ENCODE measurements around the gene ATP11A.

The ATP11A gene

DNA sequence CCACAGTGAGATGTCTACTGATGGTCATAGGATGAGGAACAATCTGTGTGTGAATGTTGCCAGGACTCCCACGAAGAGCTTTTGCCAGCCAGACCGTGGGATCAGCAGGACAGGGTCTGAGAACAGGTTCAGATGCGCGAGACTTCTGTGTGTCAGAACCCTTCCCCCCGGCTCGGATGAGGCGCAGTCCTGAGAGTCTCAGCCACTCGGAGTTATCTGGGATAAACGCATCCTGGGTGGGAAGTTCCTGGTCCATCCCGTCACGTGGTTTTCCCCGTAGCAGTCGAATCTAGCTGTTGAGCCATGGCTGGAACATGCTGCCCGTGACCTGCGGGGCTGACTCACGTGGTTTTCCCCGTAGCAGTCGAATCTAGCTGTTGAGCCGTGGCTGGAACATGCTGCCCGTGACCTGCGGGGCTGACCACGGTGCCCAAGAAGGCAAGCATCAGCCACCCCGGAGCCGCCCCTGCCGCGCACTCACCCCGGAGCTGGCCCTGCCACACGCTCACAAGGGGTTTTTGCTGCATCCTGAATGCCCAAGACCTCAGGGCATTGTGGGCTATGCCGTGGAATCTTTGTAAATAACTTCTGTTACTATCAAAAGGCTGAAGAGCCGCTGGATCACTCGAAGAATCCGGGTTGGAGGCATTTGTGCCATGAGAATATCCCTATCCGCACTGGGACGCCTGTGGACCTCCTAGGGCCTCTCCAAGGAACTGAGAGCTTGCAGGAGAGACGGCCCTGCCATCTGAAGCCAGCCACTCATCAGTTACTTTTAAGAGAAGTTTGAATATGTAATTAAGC, 148.4 kb downstream of the ATP11A start:
- TF ChIP-seq, protein P1, sequence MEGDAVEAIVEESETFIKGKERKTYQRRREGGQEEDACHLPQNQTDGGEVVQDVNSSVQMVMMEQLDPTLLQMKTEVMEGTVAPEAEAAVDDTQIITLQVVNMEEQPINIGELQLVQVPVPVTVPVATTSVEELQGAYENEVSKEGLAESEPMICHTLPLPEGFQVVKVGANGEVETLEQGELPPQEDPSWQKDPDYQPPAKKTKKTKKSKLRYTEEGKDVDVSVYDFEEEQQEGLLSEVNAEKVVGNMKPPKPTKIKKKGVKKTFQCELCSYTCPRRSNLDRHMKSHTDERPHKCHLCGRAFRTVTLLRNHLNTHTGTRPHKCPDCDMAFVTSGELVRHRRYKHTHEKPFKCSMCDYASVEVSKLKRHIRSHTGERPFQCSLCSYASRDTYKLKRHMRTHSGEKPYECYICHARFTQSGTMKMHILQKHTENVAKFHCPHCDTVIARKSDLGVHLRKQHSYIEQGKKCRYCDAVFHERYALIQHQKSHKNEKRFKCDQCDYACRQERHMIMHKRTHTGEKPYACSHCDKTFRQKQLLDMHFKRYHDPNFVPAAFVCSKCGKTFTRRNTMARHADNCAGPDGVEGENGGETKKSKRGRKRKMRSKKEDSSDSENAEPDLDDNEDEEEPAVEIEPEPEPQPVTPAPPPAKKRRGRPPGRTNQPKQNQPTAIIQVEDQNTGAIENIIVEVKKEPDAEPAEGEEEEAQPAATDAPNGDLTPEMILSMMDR (IDR thresholded peaks at IDR 0.05): no peak

DNA sequence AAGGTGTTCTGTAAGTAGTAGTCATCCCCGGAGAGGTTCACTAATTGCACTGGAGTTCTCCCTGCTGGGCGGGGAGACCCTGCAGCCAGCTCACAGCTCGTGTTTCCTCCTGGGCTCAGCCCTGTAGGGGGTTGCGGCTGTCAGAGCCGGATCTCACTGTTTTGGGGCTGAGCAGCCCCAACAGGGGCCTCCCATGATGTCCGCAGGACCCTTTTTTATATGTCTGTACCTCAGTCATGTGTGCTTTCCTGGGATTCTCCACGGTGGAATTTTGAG, 148.9 kb downstream of the ATP11A start:
- TF ChIP-seq, protein P1 (IDR thresholded peaks at IDR 0.05): no peak

DNA sequence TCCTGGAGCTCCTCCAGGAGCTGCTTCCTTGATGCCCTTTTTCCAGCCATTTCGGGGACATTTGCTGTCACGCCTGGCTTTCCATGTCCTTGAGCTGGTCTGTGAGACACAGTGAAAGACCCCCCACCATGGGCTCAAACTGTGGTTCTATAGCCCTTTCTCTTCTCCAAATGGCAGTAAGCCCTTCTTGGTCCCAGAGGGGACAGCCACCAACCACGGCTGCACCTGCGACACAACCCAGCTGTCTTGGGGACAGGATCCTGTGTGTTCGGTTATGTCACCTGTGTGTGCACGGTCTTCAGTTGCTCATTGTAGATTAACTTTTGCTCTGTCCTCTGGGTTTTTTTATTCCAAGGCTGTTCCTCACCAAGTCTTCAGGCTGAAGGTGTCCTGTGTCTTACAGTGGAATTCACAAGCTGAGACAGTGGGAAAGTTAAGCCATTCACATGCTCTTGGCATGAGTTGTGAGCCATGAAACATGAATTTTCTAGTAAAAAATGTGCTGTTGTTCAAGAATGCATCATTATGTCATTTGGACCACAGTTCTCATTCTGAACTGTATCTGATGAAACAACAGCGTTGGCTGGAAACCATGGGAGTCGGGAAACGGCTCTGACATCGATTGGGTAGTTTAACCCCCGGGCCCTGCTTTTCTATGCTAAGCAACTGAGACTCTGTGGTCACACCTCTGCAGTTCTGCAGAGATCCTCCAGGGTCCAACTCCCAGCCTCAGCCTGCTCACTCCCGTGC, 149.7 kb downstream of the ATP11A start:
- TF ChIP-seq, protein P1 (IDR thresholded peaks at IDR 0.05): no peak

DNA sequence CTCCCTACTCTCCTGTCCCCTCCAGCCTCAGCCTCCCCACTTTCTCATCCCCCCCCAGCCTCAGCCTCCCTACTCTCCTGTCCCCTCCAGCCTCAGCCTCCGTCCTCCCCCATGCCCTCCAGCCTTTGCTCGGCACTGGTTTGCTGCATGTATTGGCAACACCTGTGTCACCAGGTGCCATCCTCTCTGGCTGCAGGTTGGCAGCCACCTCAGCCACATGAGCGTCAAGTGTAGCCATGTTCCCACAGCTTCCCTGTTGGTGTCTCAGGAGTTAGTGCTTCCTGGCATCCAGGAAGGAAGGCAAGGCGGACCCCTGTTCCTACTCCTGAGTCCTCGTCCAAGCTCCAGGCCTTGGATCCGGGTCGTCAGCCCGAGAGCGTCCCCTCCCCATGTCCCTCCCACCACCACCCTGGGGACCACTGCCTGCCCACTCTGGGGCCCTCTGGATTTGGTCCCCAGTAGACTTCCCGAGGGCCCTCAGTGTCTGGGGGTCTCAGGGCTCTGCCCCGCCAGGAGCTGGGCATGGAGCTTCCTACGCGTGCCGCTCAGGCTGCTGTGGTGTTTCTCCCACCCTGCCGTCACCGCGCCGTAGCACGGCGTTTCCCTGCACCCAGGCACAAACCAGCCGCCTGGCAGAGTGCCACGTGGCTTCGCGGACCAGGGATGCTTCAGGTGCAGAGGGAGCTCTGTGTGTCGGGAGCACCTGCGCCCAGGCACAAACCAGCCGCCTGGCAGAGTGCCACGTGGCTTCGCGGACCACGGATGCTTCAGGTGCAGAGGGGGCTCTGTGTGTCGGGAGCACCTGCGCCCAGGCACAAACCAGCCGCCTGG, 150.8 kb downstream of the ATP11A start:
- TF ChIP-seq, protein P1 (IDR thresholded peaks at IDR 0.05): no peak

DNA sequence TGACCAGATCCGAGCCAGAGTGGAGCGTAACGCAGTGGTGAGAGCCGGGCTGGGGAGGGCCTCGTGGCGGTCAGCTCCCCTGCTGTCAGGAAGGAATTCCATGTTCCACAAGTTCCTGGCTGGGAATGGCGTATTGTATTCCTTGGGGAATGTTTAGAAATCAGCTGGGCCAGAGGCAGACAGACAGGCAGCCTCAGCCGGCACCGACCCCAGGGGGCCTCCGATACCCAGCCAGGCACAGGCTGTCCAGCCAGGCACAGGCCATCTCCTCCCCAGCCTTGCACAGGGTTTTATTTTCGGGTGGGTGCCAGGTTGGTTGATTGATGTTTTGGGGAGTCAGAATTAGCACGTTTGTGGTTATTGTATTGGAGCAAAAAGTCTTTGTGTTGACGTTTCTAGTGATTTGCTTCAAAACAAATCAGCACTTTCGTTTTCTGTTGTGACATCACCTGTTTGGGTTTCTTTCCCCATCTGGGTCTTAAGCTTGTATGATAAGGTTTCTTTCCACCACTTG, 152.6 kb downstream of the ATP11A start:
- TF ChIP-seq, protein P1 (IDR thresholded peaks at IDR 0.05): no peak

DNA sequence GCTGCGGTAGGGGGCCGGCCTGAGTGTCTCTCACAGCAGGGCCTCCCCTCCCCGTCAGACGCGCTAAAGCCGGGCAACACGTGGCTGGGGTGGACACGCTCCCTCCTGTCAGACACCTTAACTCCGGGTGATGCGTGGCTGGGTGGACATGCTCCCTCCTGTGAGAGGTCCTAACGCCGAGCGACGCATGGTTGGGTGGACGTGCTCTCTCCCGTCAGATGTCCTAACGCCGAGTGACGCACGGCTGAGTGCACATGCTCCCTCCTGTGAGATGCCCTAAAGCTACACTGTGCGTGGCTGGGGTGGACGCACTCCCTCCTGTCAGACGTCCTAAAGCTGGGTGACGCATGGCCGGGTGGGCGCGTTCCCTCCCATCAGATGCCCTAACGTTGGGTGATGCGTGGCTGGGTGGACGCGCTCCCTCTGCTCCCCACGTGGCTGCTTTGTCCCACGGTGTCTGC, 153.1 kb downstream of the ATP11A start:
- TF ChIP-seq, protein P1 (IDR thresholded peaks at IDR 0.05): no peak

DNA sequence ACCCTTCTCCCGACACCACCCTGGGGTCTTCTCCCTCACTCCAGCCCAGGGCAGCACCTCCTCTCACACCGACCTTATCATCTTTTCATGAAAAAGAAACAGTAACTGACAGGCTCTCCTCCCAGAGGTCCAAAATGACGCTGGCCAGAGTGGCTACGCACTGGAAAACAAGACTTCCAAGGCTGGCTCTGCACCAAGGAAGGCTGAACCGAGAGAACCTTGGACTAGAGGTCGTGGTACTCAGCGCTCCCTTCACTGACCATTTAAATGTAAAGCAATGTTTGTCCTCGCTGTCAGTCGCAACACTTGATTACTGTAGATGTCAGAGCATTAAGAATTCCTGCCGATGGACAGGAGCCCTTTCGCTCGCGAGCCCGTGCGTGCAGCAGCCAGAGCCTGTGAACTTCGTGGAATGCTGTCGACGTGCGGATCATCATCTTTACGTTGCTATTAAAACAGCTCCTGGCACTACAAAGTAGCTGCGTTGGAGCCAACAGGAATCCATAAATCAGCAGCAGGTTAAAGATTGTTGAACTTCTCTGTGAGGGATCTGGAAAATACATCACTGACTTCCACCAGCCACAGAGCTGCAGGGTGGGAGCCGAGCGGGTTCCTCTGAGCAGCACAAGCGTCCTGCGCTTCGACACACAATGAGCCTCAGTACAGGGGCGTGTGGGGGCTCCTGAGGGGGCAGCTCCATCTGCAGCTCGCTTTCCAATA, 153.7 kb downstream of the ATP11A start:
- TF ChIP-seq, protein P1 (IDR thresholded peaks at IDR 0.05): no peak
